Stomach (tissue), 9 donors: ENCODE data around the gene KCNV2. TPM values are rescaled to one million over a fixed set of nuclear protein-coding genes. Genes with fewer than 3 reads are reported as not detected.
A peak's percentile ranks its signal among the peaks of the same experiment; 100 is the strongest.

ENCODE experiments used
- DNase-seq, 2 donors: peaks; one replicate each; pipeline versions ENCODE4 v3.0.0 to v3.0.0-alpha.2; 2013 to 2019
- H3K27ac ChIP-seq, 5 donors: fragments of 200-600 bp in 4 of 5; sonication (generic) in 4 of 5; one replicate each; pipeline ENCODE4 v1.5.1; 2013 to 2019; ENCODE audit warnings: mild to moderate bottlenecking in 1 of 5, moderate library complexity in 1 of 5
- H3K27me3 ChIP-seq, 3 donors: fragments of 200-600 bp; sonication (generic); one replicate each; pipeline ENCODE4 v1.5.1; 2017 to 2019; ENCODE audit warnings: mixed run types in 1 of 3
- H3K36me3 ChIP-seq, 4 donors: fragments of 200-600 bp; sonication (generic); 1 replicate in 3 of 4; 2 replicates in 1 of 4; pipeline ENCODE4 v1.5.1; 2016 to 2019
- H3K4me1 ChIP-seq, 4 donors: fragments of 200-600 bp; sonication (generic); one replicate each; pipeline ENCODE4 v1.5.1; 2016 to 2019
- H3K4me3 ChIP-seq, 4 donors: fragments of 200-600 bp; sonication (generic) in 3 of 4; one replicate each; pipeline ENCODE4 v1.5.1; 2016 to 2019; ENCODE audit warnings: mild to moderate bottlenecking in 1 of 4
- H3K9me3 ChIP-seq, 4 donors: fragments of 200-600 bp; sonication (generic); one replicate each; pipeline ENCODE4 v1.5.1; 2016 to 2019
- EP300 ChIP-seq: sonication (generic); formaldehyde crosslinking; IDR thresholded peaks from one replicate; pipeline ENCODE4 v1.6.1; 2017; ENCODE audit warnings: antibody characterized with exemption
- POLR2A ChIP-seq, 4 donors: fragments of 450-650 bp; IDR thresholded peaks; one replicate each; pipeline ENCODE4 v1.6.1; 2016; ENCODE audit warnings: antibody characterized with exemption in 4 of 4, control low read depth in 2 of 4, mild to moderate bottlenecking in 1 of 4, moderate library complexity in 1 of 4
- POLR2AphosphoS5 ChIP-seq, 3 donors: sonication (generic); formaldehyde crosslinking; IDR thresholded peaks; one replicate each; pipeline ENCODE4 v1.6.1; 2016; ENCODE audit warnings: antibody characterized with exemption in 3 of 3
- WGBS, 5 donors: extraction: QIAGEN DNeasy Blood & Tissue Kit in 3 of 5; methylation state at CpG; one replicate each; pipeline versions ENCODE4 v1.1.5 to v1.1.7; 2013 to 2018; 5-methylcytosine and 5-hydroxymethylcytosine counted together
- intact Hi-C: fragments of 100-400 bp; cut with DNase I; formaldehyde crosslinking; loops from one replicate; pipeline ENCODE4 v1.15.1; 2023; ENCODE audit warnings: low total_unique reads
- polyA plus RNA-seq, 3 donors: library from polyadenylated mRNA; stranded (reverse); fragments of 200-250 nt; gene quantifications; one replicate each; pipeline ENCODE4 v1.2.3, GENCODE V29; 2013
- total RNA-seq, 5 donors: library from RNA; depleted of rRNA; stranded (reverse); fragments of >200 nt; gene quantifications; one replicate each; pipeline versions ENCODE4 v1.1.0 to v1.2.3, GENCODE V29; 2014 to 2016
- TF ChIP-seq, protein P1 (sequence below), 7 experiments: fragments of 450-650 bp in 4 of 7; fragments of 200-600 bp in 3 of 7; sonication (generic) in 3 of 7; IDR thresholded peaks; one replicate each; pipeline ENCODE4 v1.5.1; 2016 to 2019; ENCODE audit warnings: antibody characterized with exemption in 7 of 7, control low read depth in 2 of 7, mild to moderate bottlenecking in 1 of 7
- donor health status: healthy with polysubstance abuse.
- donor health status: Bipolar disorder and iron deficiency.
- donor health status: healthy.

KCNV2 gene
- total and polyA plus RNA-seq, 8 donors: not detected

DNA sequence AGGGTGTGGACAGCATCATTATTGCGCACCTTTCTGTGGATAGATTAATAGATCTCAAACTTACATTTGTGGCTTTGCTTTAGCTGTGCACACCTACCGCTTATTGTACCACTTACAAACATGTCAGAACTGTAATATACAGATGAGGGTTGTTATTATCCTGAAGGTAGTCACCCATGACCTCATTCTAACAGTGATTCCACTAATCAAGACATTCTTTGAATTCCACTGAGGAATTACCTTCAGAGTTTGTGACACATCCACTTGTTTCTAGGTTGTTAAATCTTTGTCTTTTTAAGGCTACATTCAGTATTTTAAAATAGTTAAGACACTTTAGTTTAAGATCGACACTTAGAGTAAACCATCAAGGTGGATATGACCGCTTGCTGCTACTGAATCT lies 7.8 kb downstream of the KCNV2 start:
- no peaks in the 10 kb centered on the region for H3K36me3 ChIP-seq
- H3K4me1 ChIP-seq: peaks cover 0 to 11% (median 3%) of the 10 kb centered on the region in 4 donors
- H3K9me3 ChIP-seq: no peaks in the 10 kb centered on the region
- no peak overlapping the region for H3K27ac ChIP-seq
- H3K4me3 ChIP-seq: no peak overlapping the region
- no peak for DNase-seq
- intact Hi-C loops: no loop called here
- TF ChIP-seq EP300 (no peak), POLR2A (IDR thresholded peaks at IDR 0.05) (no peak), POLR2AphosphoS5 (IDR thresholded peaks at IDR 0.05) (no peak)
- TF ChIP-seq, protein P1, sequence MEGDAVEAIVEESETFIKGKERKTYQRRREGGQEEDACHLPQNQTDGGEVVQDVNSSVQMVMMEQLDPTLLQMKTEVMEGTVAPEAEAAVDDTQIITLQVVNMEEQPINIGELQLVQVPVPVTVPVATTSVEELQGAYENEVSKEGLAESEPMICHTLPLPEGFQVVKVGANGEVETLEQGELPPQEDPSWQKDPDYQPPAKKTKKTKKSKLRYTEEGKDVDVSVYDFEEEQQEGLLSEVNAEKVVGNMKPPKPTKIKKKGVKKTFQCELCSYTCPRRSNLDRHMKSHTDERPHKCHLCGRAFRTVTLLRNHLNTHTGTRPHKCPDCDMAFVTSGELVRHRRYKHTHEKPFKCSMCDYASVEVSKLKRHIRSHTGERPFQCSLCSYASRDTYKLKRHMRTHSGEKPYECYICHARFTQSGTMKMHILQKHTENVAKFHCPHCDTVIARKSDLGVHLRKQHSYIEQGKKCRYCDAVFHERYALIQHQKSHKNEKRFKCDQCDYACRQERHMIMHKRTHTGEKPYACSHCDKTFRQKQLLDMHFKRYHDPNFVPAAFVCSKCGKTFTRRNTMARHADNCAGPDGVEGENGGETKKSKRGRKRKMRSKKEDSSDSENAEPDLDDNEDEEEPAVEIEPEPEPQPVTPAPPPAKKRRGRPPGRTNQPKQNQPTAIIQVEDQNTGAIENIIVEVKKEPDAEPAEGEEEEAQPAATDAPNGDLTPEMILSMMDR (IDR thresholded peaks at IDR 0.05): no peak
- H3K27me3 ChIP-seq: no peaks in the 10 kb centered on the region
- WGBS, 5 donors: 80 to 95% (median 91%) methylated on average over 4 of the region's 4 CpGs

DNA sequence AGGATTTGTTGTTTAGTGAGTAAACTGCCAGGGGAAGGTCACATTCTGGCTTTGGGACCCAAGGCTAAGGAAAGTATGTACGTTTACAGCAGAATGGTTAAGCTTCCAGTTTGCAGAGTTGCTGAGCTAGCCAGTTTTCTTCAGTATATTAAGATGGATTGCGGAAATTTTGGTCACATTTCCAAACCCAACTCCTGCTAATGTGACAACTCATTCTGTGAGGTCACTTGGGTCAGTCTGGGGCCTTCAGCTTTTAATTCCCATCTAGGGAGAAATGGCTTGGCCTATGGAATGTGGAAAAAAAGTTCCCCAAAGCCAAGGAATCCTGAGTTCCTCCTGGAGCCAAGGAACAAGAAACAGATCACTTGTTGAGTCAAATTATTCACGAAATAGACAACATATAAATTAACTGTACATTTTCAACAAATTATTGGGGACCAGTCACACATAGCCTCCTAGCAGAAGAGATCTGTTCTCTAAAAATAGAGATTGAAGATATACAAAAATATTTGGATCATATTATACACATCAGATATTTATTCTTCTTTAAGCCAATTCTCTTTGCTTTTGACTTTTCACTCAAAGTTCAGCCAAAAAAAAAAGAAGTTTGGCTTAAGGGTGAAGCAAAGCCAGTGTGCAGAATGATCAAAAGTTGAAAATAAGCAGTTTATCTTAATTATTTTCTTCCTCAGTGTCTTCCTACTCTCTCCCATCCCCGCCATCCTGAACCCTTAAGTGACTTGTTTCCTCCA lies 8.8 kb downstream of the KCNV2 start:
- Histone ChIP-seq H3K36me3 (no peaks in the 10 kb centered on the region), H3K9me3 (no peaks in the 10 kb centered on the region), H3K4me1 (peaks cover 0 to 11% (median 3%) of the 10 kb centered on the region in 4 donors), H3K27me3 (no peaks in the 10 kb centered on the region), H3K27ac (no peak overlapping the region), H3K4me3 (no peak overlapping the region)
- intact Hi-C loops: no loop called here
- DNase-seq: peak in 1 of 2 donors; percentile 85
- WGBS, 5 donors: 65 to 86% (median 81%) methylated on average over 4 of the region's 4 CpGs
- TF ChIP-seq POLR2A (IDR thresholded peaks at IDR 0.05) (no peak), EP300 (no peak), POLR2AphosphoS5 (IDR thresholded peaks at IDR 0.05) (no peak)

DNA sequence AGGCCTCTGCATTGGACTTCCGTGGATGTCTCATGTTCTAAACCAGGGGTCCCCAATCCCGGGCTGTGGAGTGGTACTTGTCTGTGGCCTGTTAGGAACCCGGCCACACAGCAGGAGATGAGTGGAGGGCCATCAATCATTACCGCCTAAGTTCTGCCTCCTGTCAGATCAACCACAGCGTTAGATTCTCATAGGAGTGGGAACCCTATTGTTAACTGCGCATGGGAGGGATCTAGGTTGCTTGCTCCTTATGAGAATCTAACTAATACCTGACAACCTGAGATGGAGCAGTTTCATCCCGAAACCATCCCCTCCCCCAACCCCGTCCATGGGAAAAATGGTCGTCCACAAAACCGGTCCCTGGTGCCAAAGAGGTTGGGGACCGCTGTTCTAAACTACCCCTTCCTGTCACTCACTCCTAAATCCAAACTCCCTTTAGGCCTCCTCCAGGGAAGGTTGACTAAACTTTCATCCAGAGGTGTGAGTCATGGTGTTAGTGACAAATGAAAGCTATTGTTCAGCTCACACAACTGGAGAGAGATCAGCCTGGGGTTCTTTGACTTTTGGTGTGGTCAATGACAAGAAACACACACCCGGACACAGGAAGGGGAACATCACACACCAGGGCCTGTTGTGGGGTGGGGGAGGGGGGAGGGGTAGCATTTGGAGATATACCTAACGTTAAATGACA lies 9.5 kb downstream of the KCNV2 start:
- H3K4me1 ChIP-seq: peaks cover 0 to 11% (median 3%) of the 10 kb centered on the region in 4 donors
- intact Hi-C loops: no loop called here
- no peaks in the 10 kb centered on the region for H3K36me3 ChIP-seq
- TF ChIP-seq EP300: no peak
- no peak for TF ChIP-seq POLR2A (IDR thresholded peaks at IDR 0.05)
- TF ChIP-seq, protein P1 (IDR thresholded peaks at IDR 0.05): no peak
- no peak for TF ChIP-seq POLR2AphosphoS5 (IDR thresholded peaks at IDR 0.05)
- no peaks in the 10 kb centered on the region for H3K9me3 ChIP-seq
- 86 to 89% (median 86%) methylated on average over 13 of the region's 13 CpGs for WGBS, 5 donors
- H3K27ac ChIP-seq: no peak overlapping the region
- no peak overlapping the region for H3K4me3 ChIP-seq
- DNase-seq: no peak
- H3K27me3 ChIP-seq: no peaks in the 10 kb centered on the region

DNA sequence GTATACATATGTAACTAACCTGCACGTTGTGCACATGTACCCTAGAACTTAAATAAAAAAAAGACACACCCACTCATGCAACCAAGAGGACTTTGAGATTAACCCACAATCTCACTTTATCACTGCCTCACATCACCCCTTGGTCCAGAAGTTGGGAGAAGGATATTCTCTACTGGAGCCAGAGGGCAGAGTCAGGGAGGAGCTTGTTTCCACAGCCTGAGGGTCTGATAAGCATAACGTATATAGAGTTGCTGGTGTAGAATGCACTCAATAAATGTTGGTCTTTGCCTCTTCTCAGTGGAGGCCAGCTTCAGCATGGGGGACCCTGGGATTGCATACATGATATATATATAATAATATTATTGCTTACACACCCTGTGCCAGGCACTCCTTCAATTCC lies 10.1 kb downstream of the KCNV2 start:
- intact Hi-C loops: no loop called here
- TF ChIP-seq POLR2AphosphoS5 (IDR thresholded peaks at IDR 0.05) (no peak), EP300 (no peak), POLR2A (IDR thresholded peaks at IDR 0.05) (no peak)
- TF ChIP-seq, protein P1 (IDR thresholded peaks at IDR 0.05): no peak
- 54 to 87% (median 67%) methylated on average over 2 of the region's 2 CpGs for WGBS, 5 donors
- H3K27me3 ChIP-seq: no peaks in the 10 kb centered on the region
- no peak for DNase-seq
- no peaks in the 10 kb centered on the region for H3K36me3 ChIP-seq
- peaks cover 0 to 11% (median 4%) of the 10 kb centered on the region in 4 donors for H3K4me1 ChIP-seq
- no peak overlapping the region for H3K27ac ChIP-seq
- H3K9me3 ChIP-seq: no peaks in the 10 kb centered on the region
- H3K4me3 ChIP-seq: no peak overlapping the region
